ENCODE data around the gene TIMP4.
A peak's percentile ranks its signal among the peaks of the same experiment; 100 is the strongest.

TIMP4 gene

DNA sequence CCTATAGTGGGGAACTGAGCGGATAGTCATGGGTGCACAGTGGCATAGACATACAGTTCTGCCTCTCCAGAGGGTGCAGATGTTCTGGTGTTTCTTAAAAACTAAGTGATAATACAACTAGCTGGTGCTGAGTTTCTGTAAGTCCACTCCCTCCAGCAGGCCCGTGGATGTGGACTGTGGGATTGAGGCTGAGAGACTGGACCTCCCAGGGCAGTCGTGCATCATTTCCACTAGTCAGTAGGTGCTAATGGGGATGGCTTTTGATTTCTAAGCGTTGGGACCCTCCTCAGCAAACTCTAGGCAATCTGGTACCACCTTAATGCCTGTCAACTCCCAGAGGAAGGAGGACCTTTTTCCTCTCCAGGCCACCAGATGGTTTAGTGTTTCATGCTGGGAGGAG is 27.3 kb upstream of the TIMP4 start:
- no peak for FAIRE-seq

DNA sequence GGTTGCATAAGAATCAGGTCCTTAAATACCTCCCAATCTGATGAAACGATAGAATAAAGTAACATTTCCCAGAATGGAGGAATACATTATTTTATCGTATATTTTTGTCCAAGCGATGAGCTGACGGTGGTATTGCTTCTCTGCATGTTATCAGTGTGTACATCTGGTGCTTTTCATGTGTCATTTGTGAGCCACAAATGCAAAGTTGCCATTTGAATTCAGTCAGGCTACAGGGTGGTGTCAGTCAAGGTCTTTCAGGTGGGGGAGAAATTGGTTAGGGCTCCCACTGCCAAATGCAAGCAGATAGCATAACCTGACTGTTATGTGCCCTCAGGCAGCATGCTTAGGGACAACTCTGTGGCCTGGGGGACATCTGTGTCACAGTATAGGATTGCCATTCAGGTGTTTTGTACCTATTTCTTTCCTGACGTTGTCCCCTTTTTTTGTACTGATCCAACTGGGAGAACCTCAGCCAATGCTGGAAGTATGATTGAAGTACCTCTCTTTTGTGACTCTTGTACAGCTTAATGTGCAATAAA is 26.5 kb upstream of the TIMP4 start:
- no peak for FAIRE-seq

More for the DNA sequence above, 27.3 kb upstream of the TIMP4 start:
- no peak for DNase-seq (ENCODE audit: low spot score)

DNA sequence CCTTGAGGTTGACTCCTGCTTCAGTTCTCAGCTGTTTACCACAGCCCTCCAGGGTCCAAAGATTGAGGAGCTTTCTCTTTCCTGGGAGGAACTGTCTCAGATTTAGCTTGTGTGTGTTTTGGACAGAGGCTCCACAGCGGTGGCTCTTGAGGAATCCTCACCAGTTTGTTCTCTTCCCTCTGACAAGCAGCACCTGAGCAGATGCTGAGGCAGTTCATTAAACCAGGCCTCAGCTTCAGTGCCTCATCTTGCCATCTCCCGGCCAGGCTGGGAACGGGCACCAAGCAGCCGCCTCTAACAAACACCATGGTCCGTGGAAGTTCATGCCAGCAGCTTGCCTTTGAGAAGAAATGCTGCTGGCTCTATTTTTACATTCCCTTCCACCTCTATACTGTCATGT is 25.8 kb upstream of the TIMP4 start:
- no peak for DNase-seq (ENCODE audit: low spot score)
- FAIRE-seq = no peak

More for the DNA sequence above, 26.5 kb upstream of the TIMP4 start:
- no peak for DNase-seq (ENCODE audit: low spot score)

DNA sequence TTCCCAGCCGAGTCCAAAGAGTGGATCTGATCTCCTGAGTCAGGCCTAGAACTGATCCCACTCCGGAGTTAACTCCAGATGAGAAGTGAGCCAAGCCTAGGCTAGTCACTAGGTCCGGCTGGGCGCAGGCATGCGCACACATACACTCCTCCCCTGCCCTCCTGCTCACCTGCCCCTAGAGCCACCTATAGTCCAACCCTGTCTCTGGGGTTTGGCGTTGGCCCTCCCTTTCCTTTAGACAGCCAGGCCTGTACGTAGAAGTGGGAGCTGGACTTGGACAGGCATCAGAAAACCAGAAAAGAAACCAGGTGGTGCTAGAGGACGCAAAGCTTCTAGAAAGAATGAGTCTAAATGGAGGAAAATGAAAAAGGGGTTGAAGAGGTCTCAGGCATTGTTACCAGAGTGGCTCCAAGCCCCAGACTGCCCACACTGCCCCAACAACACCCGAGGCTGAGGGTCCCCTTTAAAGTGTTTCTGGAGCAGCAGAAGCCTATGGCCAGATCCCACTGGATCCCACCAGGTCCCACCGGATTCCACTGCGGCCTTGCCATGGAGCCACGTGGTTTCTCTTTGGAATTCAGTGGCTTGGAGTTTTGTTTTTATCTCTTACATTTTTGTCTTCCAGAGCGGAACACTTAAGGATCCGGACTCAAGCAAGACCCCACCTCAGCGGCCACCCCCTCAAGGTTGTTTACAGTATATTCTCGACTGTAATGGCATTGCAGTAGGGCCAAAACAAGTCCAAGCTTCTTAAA is 24.2 kb upstream of the TIMP4 start:
- no peak for DNase-seq (ENCODE audit: low spot score)
- no peak for FAIRE-seq

DNA sequence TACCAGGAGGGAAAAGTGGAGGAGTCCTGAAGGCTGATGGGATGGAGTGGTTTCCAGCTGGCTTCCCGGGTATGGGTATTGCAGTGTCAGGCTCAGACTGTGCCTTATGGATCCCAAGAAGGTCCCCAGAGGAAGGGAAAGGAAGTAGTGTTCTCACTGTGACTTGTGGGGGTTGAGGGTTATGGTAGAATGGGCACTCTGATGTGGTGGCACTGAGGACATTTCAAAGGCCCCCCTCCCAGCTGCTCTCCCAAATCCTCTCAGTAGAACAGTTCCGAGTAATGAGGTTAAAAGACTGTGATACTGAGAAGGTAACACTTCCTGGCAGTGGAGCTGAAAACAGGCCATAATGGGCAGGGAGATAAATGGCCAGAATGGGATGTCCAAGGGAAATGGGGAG is 23.1 kb upstream of the TIMP4 start:
- FAIRE-seq (no peak), DNase-seq (ENCODE audit: low spot score) (no peak)

DNA sequence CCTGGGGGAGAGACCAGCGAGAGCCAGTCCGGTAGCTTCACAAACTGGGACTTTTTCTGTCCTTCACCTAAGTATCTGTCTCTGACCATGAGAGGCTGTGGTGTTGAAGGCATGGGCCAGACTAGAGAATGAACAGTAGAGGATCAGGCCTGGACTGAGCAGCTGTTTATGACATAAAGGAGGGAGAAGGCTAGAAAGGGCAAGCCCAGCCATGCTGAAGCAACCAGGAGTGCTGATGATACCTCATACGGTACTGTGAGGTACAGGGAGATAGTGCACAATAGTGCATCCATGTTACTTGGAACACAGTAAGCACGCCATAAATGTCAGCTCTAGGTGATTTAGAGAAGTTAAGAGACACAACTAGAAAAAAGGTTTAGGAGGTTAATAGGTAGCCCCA is 22.6 kb upstream of the TIMP4 start:
- no peak for FAIRE-seq

DNA sequence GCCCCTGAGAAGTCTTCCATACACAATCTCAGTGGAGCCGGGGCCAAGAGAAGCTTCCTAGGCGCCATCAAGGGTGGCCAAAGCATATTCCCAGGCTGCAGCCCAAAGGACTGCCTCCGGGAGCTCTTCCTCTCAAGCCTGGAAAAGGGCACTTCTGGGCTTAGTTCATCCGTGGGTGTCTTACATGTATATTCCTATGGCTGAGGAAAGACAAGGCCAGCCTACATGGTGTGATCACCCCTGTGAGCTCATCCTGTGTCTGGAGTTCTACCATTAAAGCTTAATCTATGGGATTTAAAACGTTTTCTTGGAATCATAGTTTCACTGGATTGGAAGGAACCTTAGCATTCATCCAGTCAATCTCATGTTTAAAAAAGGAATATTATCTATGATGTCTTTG is 21.9 kb upstream of the TIMP4 start:
- DNase-seq (ENCODE audit: low spot score) (no peak), FAIRE-seq (no peak)

More for the DNA sequence above, 22.6 kb upstream of the TIMP4 start:
- no peak for DNase-seq (ENCODE audit: low spot score)

DNA sequence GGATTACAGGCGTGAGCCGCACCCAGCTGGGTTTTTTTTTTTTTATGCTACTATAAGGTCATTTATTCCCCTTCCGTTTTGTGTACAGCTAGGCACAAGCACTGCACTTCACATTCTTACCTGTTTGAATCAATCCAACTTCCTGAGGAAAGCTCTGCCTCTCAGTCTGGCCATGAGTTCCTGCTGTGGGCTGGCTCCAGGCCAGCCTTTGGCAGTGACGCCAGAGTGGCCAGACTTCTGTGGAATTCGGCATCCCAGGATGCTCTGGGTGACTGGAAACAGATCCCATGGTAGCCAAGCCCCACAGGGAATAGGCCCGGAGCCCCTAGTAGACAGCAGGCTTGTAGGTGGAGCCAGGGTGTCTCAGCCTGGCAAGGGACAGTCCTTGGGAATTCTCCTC is 21.5 kb upstream of the TIMP4 start:
- DNase-seq (ENCODE audit: low spot score) (peak; percentile 92), FAIRE-seq (peak; percentile 83)

DNA sequence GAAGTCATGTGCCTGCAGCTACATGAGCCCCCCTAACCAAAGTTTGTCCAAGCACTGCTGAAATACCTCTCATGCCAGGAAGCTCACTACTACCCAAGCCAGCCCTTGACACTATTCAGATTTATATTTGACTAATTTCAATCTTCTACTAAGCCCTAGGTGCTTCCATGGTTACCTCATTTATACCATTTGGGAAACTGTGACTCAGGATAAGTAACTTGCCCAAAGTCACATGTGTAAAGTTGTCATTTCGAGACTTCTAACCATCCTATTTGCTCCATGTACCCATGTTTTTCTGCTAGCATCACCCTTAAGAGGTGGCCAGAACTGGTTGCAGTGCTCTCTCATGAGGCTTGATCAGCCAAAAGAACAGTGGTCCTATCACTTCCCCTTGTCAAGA is 20.7 kb upstream of the TIMP4 start:
- peak; percentile 14 for DNase-seq (ENCODE audit: low spot score)
- FAIRE-seq = no peak

DNA sequence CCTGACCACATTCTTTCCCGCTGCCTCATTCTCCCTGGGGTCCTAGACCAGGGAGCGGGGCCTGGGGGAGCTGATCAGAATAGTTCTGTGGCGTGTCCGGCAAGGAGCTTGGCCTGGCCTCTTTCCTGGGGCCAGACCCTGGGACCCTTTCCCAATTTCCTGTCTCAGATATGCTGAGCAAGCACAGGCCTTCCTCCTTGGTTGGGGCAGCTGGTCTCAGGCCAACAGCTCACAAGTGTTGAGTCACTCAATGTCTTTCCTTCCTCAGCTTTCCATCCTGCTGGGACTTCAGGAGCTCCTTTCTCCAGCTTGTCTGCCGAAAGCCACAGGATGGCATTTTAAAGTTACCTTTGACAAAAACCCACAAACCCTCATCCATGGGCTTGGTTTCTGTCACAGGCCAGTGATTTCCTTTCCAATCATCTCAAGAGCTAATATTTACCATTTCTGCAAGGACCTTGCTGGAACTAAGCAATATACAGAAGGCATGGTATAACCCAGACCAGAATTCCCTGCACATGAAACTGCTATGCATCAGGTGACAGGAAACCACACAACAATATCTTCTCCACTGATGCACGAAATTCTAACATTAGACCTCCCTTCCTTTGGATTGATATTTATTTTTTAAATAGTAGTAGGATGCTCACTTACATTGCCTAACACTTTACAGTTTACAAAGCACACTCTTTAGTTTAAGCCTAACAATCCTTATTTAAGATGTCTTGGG is 19.5 kb upstream of the TIMP4 start:
- DNase-seq (ENCODE audit: low spot score) (peak; percentile 88), FAIRE-seq (peak; percentile 97)

DNA sequence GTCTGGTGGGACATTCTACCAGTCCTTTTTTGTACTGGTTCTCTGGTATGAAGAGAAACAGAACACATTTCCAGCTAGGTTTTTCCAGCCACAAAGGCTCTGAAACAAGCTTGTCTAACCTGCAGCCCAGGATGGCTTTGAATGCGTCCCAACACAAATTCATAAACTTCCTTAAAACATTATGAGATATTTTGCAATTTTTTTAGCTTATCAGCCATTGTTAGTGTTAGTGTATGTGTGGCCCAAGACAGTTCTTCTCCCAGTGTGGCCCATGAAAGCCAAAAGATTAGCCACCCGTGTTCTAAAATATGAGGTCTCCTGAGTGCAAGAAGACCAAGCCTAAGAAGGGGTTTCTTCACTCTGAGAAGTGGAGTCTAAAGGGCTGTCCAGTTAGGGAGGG is 18.4 kb upstream of the TIMP4 start:
- FAIRE-seq = no peak
- DNase-seq (ENCODE audit: low spot score) = no peak

DNA sequence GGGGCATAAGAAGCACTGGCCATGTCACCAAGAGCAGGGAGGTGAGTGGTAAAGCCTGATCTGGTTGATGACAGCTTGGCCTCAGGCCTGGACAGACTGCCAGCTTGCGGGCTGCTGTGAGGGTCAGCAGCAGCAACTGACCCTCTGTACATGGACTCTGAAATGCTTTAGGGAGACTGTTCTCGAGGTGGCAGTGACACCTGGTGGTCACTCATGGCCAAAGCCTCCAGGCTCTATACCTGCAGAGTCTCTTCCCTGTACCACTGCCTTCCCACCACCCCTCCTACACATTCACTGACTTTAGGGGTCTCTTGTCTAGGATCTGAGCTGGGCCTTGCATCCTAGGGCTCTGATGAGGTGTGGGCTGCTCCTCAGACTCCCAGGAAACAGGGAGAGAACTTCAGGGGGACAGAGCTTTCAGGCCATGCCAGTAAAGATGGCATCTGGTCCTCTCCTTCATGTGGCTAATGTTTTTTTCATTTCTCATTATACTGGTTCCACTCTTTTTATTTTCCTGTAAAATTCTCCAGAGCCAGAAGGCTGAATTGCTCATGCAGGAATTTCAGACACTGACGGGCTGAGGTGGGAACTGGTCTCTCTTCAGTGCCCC is 17.2 kb upstream of the TIMP4 start:
- FAIRE-seq (no peak), DNase-seq (ENCODE audit: low spot score) (peak; percentile 25)

DNA sequence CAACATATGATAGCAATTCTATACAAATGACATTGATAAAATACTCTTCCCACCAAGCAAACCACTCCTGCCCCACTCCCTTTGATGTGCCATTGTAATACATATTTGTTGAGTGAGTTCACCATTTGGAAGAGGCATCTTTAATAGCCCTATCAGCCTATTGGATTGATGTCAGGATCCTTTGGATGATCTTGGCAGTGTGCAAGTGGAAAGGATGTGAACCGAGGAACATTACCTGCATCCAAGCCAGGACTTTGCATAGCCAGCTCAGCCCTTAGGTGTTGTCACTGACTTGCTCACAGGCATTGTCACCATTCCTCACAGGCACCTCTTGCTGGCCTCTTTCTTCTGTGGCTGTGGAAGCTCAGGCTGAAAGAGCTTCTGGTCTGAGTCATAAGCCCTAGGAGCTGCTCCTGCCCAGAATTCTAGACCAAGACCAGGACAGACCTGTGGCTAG is 16.5 kb upstream of the TIMP4 start:
- DNase-seq (ENCODE audit: low spot score) (peak; percentile 20), FAIRE-seq (no peak)

DNA sequence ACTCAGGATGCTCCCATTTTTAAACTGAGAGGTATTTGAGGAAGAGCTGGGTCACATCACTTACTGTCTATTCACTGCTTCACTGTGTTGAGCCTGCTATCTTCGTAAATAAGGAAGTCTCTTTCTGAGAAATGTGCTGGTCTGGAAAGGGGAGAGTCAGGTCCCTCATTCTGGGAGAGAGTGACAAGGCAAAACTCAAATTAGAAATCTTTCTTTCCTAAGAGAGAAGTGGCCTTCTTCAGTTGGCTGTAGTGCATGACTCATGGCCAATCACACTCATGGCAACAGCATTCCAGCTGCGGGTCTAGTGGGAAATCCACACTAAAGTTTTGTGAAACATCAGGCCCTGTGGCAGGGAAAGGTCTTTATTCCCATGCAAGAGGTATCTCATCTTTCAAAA is 11.5 kb upstream of the TIMP4 start:
- DNase-seq (ENCODE audit: low spot score) (no peak), FAIRE-seq (no peak)

DNA sequence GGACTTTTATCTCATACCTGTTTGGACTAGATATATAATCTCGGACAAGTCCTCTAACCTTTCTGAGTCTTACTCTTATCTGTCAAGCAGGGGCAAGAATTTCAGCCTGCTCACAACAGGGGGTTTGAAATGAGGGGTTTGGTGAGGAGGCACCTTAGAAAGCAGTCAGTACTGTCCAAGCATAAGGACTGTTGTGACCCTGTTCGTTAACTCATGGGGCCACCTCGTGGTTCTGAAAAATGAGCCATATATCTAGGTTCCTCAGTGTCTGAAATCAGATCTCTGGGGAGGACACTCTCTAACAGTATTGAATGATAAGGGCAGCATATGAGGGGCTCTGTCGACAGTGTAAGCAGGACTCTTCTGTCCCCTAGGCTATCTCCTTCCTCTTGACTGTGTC is 7.2 kb upstream of the TIMP4 start:
- FAIRE-seq (no peak), DNase-seq (ENCODE audit: low spot score) (no peak)

DNA sequence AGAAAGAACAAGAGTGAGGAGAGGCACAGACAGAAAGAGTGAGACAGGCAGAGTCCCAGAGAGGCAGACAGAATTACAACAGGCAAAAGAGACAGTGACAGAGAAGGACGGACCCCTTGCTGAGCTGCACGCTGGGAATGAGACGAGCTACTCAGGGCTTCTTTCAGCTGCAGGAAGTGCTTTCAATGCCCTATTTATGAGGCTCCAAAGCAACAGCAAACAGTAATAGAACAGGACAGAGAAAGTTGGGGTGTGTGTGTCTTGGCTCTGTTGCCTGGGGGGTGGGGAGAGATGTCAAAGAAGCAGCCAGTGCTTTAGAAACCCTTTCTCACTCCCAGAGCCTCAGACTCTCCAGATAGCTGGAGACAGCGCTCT is 502 bp upstream of the TIMP4 start:
- FAIRE-seq (no peak), DNase-seq (ENCODE audit: low spot score) (no peak)

DNA sequence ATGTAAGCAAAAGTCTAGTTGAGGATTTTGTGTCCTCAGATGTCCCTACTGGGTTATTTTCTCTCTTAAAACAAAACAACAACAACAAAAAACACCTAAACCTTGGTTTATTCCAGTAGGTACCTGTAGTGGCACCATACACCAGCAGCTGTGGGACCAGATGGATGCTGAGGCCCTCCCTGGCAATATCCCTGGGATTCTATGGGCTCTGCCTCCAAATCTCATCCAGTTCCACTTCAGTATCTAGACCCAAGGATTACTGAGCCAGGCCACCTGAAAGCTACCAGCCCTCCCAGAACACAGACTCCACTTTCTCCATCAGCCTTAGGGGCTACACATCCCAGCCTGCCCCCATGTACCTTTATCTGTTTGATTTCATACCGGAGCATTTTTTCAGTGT is 1.7 kb downstream of the TIMP4 start:
- DNase-seq (ENCODE audit: low spot score) = no peak
- FAIRE-seq = no peak

DNA sequence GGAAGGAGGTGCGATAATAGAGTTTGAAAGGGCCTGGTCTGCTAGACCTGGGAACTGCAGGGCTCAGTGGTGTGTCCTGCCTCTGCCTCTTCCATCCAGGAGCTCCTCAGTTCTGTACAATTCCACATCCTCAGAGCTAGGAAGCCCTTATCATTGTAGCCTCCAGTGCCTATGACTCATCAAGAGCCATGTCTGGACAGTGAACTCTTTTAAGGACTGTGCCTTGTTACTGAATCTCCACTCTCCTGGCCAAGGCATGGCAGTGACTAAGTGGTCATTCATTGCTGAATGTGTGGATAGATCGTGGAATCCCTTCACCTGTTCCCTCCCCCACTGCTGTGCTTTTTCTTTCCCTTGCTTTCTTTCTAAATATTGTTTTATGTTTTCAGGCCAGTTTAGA is 2.9 kb downstream of the TIMP4 start:
- peak; percentile 88 for DNase-seq (ENCODE audit: low spot score)
- FAIRE-seq = peak; percentile 88

DNA sequence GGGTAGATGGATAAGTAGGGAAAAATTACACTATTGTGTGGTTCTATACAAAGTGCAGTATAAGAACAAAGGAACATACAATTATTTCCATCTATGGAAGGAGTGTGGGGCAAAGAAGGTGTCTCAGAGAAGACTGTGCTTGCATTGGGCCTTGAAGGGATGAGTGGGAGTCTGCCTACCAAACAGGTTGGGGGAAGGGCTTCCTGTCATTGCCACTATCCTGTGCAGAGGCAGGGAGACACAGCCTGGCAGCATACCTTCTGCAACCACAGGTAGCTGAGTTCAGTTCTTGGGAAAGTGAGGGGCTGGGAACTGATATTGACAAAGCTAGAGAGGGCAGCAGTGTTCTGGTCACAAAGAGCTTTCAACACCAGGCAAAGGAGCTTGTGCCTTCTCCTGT is 3.4 kb downstream of the TIMP4 start:
- DNase-seq (ENCODE audit: low spot score) (no peak), FAIRE-seq (no peak)

DNA sequence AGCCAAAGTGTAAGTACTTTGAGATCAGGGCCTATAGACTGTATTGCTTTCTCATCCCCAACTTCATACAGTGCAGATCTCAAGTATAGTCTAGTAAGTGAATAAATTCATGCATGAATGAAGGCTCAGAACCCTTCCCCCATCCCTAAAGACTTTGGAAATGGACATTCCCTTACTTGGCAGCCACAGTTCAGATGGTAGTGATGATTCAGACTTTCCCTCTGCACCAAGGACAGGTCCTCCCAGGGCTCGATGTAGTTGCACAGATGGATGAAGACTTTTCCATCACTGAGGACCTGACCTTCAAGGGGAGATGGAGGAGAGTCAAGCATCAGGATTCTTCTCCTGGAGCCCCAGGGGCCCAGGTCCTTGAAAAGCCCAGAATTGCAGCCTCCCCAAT is 4.6 kb downstream of the TIMP4 start:
- FAIRE-seq (peak; percentile 35), DNase-seq (ENCODE audit: low spot score) (peak; percentile 52)

DNA sequence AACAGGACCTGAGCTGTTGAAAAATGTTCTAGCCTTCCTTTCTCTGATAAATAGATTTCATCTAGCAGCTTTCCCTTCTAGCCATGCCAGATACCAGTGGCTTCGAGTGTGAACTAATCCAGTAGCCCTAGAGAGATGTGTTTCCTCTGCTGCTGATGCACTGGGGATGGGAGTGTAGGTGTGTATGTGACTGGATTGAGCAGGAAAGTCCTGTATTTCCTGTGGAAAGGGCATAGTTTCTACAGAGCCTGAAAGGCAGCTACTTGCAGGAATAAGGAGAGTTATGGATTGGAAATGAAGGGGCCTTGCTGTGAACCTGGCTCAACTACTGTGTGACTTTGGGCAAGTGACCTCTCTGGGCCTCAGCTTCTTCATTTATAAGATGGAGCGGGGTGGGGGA is 8.6 kb downstream of the TIMP4 start:
- FAIRE-seq = no peak

DNA sequence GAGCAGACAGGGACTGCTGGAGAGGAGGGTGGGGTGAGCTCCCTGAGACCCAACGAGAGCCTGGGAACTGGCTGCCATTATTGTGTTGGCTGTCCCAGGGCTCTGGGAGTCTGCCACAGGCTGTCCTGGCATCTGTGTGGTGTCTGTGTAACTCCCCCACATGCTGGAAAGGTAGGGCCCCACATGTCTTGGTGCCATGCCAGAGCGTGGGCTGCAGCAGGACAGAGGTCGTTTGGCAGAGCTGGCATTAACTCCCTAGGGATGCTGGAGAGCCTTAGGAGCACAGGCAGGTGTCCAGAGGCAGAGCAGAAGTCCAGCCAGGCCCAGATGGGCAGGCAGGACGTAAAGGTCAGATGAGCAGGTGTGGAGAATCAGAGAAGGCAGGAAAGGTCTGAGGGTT is 9.7 kb downstream of the TIMP4 start:
- no peak for FAIRE-seq

More for the DNA sequence above, 8.6 kb downstream of the TIMP4 start:
- DNase-seq (ENCODE audit: low spot score) = no peak

More for the DNA sequence above, 9.7 kb downstream of the TIMP4 start:
- DNase-seq (ENCODE audit: low spot score) = no peak
